ENCODE data around the gene TIGD7. TPM values are rescaled to one million over a fixed set of nuclear protein-coding genes. Genes with fewer than 3 reads are reported as not detected.

The TIGD7 gene
- total and polyA plus RNA-seq, 2 of the 8 experiments (the other 6 are each of a cell fraction or from before 2014, with no cell fraction given) = 3.0 to 8.9 TPM

- TF ChIP-seq RBBP5 (IDR thresholded peaks at IDR 0.05; ENCODE audit: borderline replicate concordance, low read depth, low read length) (no peak), YY1 (IDR thresholded peaks at IDR 0.05; ENCODE audit: low read depth, low read length) (no peak), MAFK (IDR thresholded peaks at IDR 0.05; ENCODE audit: low read depth, low read length) (no peak), SUZ12 (IDR thresholded peaks at IDR 0.05; ENCODE audit: low read length) (no peak)
Observed at GRCh38 chr16:3347586-3347985, 42.4 kb upstream of the TIGD7 start (continued).
